ENCODE measurements around the gene IQGAP2.

The IQGAP2 gene

GRCh38 chr5:76542887-76543690 lies 140.0 kb downstream of the IQGAP2 start (continued):
- TF ChIP-seq PRDM4 (tag by site-specific recombination; IDR thresholded peaks at IDR 0.05) (no peak), ZNF391 (tag by site-specific recombination; IDR thresholded peaks at IDR 0.05; ENCODE audit: borderline replicate concordance, low read depth) (no peak), SCRT2 (tag by site-specific recombination; IDR thresholded peaks at IDR 0.05) (peak; percentile 81), ZSCAN23 (tag by site-specific recombination; IDR thresholded peaks at IDR 0.05) (no peak), OSR2 (tag by site-specific recombination; IDR thresholded peaks at IDR 0.05) (peak; percentile 73), ZNF624 (tag by site-specific recombination; IDR thresholded peaks at IDR 0.05) (0 out of 2 replicates have a peak, but pooled peaks have one; percentile 20), ZNF433 (tag by site-specific recombination; IDR thresholded peaks at IDR 0.05; ENCODE audit: low read depth) (no peak), KLF10 (tag by site-specific recombination; IDR thresholded peaks at IDR 0.05) (no peak), ZNF155 (tag by site-specific recombination; IDR thresholded peaks at IDR 0.05) (no peak), ZBTB17 (tag by site-specific recombination; IDR thresholded peaks at IDR 0.05) (peak; percentile 72), ZBTB20 (tag by site-specific recombination; IDR thresholded peaks at IDR 0.05) (no peak), ZNF121 (tag by site-specific recombination; IDR thresholded peaks at IDR 0.05) (no peak), ZFP69B (tag by site-specific recombination; IDR thresholded peaks at IDR 0.05) (no peak), ZBTB8A (tag by site-specific recombination; IDR thresholded peaks at IDR 0.05) (0 out of 2 replicates have a peak, but pooled peaks have one; percentile 31), ZSCAN16 (tag by site-specific recombination; IDR thresholded peaks at IDR 0.05) (no peak), SP7 (tag by site-specific recombination; IDR thresholded peaks at IDR 0.05) (0 out of 2 replicates have a peak, but pooled peaks have one; percentile 32), ZNF610 (tag by site-specific recombination; IDR thresholded peaks at IDR 0.05; ENCODE audit: borderline replicate concordance) (no peak), FEZF1 (tag by site-specific recombination; IDR thresholded peaks at IDR 0.05) (peak; percentile 51), ZNF600 (tag by site-specific recombination; IDR thresholded peaks at IDR 0.05) (peak; percentile 90), ZNF341 (tag by site-specific recombination; IDR thresholded peaks at IDR 0.05; ENCODE audit: low read depth) (no peak), ZNF747 (tag by site-specific recombination; IDR thresholded peaks at IDR 0.05) (no peak), SETDB1 (IDR thresholded peaks at IDR 0.05; ENCODE audit: insufficient read length, low read length) (no peak)
- TF ChIP-seq, protein P1, sequence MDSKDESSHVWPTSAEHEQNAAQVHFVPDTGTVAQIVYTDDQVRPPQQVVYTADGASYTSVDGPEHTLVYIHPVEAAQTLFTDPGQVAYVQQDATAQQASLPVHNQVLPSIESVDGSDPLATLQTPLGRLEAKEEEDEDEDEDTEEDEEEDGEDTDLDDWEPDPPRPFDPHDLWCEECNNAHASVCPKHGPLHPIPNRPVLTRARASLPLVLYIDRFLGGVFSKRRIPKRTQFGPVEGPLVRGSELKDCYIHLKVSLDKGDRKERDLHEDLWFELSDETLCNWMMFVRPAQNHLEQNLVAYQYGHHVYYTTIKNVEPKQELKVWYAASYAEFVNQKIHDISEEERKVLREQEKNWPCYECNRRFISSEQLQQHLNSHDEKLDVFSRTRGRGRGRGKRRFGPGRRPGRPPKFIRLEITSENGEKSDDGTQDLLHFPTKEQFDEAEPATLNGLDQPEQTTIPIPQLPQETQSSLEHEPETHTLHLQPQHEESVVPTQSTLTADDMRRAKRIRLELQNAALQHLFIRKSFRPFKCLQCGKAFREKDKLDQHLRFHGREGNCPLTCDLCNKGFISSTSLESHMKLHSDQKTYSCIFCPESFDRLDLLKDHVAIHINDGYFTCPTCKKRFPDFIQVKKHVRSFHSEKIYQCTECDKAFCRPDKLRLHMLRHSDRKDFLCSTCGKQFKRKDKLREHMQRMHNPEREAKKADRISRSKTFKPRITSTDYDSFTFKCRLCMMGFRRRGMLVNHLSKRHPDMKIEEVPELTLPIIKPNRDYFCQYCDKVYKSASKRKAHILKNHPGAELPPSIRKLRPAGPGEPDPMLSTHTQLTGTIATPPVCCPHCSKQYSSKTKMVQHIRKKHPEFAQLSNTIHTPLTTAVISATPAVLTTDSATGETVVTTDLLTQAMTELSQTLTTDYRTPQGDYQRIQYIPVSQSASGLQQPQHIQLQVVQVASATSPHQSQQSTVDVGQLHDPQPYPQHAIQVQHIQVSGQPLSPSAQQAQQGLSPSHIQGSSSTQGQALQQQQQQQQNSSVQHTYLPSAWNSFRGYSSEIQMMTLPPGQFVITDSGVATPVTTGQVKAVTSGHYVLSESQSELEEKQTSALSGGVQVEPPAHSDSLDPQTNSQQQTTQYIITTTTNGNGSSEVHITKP (tag by site-specific recombination; IDR thresholded peaks at IDR 0.05), result no peak
- TF ChIP-seq, protein P2, sequence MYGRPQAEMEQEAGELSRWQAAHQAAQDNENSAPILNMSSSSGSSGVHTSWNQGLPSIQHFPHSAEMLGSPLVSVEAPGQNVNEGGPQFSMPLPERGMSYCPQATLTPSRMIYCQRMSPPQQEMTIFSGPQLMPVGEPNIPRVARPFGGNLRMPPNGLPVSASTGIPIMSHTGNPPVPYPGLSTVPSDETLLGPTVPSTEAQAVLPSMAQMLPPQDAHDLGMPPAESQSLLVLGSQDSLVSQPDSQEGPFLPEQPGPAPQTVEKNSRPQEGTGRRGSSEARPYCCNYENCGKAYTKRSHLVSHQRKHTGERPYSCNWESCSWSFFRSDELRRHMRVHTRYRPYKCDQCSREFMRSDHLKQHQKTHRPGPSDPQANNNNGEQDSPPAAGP (tag by site-specific recombination; IDR thresholded peaks at IDR 0.05), result no peak
- TF ChIP-seq, protein P3, sequence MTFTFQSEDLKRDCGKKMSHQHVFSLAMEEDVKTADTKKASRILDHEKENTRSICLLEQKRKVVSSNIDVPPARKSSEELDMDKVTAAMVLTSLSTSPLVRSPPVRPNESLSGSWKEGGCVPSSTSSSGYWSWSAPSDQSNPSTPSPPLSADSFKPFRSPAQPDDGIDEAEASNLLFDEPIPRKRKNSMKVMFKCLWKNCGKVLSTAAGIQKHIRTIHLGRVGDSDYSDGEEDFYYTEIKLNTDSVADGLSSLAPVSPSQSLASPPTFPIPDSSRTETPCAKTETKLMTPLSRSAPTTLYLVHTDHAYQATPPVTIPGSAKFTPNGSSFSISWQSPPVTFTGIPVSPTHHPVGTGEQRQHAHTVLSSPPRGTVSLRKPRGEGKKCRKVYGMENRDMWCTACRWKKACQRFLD (tag by site-specific recombination; IDR thresholded peaks at IDR 0.05), result no peak

All from HEK293 (cell line).